DOHH2 (cell line): ENCODE measurements around the gene ZBTB16.

Experiments used
- H3F3A ChIP-seq: fragments of 200-600 bp; sonication (generic), shearing (Covaris generic); 2 replicates; pipeline ENCODE4 v1.6.0; 2016; ENCODE audit warnings: antibody characterized with exemption, mild to moderate bottlenecking; ENCODE audit not compliant: control insufficient read depth, insufficient read depth
- H3K27ac ChIP-seq: fragments of 200-600 bp; sonication (generic); 2 replicates; pipeline ENCODE4 v1.5.1; 2014; ENCODE audit warnings: low read depth, mild to moderate bottlenecking, low read length, moderate library complexity
- H3K27me3 ChIP-seq: fragments of 200-600 bp; sonication (generic); 2 replicates; pipeline ENCODE4 v1.6.1; 2014; ENCODE audit warnings: mild to moderate bottlenecking, low read length, mixed read lengths; ENCODE audit not compliant: control insufficient read depth
- H3K36me3 ChIP-seq: fragments of 200-600 bp; sonication (generic); 2 replicates; pipeline ENCODE4 v1.6.1; 2014; ENCODE audit warnings: mild to moderate bottlenecking, low read length, moderate library complexity, mixed read lengths; ENCODE audit not compliant: control insufficient read depth
- H3K4me1 ChIP-seq: fragments of 200-600 bp; sonication (generic); 2 replicates; pipeline ENCODE4 v1.6.1; 2014; ENCODE audit warnings: mild to moderate bottlenecking, low read length, mixed read lengths; ENCODE audit not compliant: control insufficient read depth
- H3K4me2 ChIP-seq: fragments of 200-600 bp; sonication (generic); 2 replicates; pipeline ENCODE4 v1.6.0; 2014; ENCODE audit warnings: mild to moderate bottlenecking, low read length, moderate library complexity
- H3K4me3 ChIP-seq: fragments of 200-600 bp; sonication (generic); 2 replicates; pipeline ENCODE4 v1.5.1; 2014; ENCODE audit warnings: mild to moderate bottlenecking, low read length, mixed read lengths
- H3K79me2 ChIP-seq: fragments of 200-600 bp; sonication (generic); 2 replicates; pipeline ENCODE4 v1.6.1; 2014; ENCODE audit warnings: mild to moderate bottlenecking, low read length, mixed read lengths; ENCODE audit not compliant: control insufficient read depth
- H3K9me2 ChIP-seq: fragments of 200-600 bp; sonication (generic); replicated peaks from 2 replicates; pipeline ENCODE4 v1.6.1; 2014; ENCODE audit warnings: mild to moderate bottlenecking, low read length, mixed read lengths; ENCODE audit not compliant: control insufficient read depth
- H3K9me3 ChIP-seq: fragments of 200-600 bp; sonication (generic); 2 replicates; pipeline ENCODE4 v1.6.1; 2014; ENCODE audit warnings: antibody characterized with exemption, low read length, mixed read lengths; ENCODE audit not compliant: control insufficient read depth, insufficient read depth
- H4K20me1 ChIP-seq: fragments of 200-600 bp; sonication (generic); 2 replicates; pipeline ENCODE4 v1.6.0; 2014; ENCODE audit warnings: low read depth, mild to moderate bottlenecking, antibody characterized with exemption, low read length, moderate library complexity; ENCODE audit not compliant: control insufficient read depth, insufficient read depth
- EZH2phosphoT487 ChIP-seq: fragments of 200-600 bp; sonication (generic); IDR thresholded peaks from 2 replicates; pipeline ENCODE4 v1.6.1; 2017; ENCODE audit warnings: borderline replicate concordance, mild to moderate bottlenecking, antibody characterized with exemption, low read length, moderate library complexity, mixed read lengths
- TF ChIP-seq, protein P1 (sequence below): fragments of 200-600 bp; sonication (generic); IDR thresholded peaks from one replicate; pipeline ENCODE4 v1.5.1; 2014; ENCODE audit warnings: antibody characterized with exemption, mild to moderate bottlenecking, low read depth, low read length; ENCODE audit not compliant: poor library complexity, severe bottlenecking

The ZBTB16 gene

GRCh38 chr11:114281388-114281956 lies 222.0 kb downstream of the ZBTB16 start:
- no peak overlapping the region for H3K4me2 ChIP-seq
- H3K27ac ChIP-seq = no peak overlapping the region
- no peaks in the 10 kb centered on the region for H4K20me1 ChIP-seq
- H3K9me3 ChIP-seq = no peaks in the 10 kb centered on the region
- H3K27me3 ChIP-seq = peaks cover 5% of the 10 kb centered on the region; the same call in 1 of the 2 replicates
- no peaks in the 10 kb centered on the region for H3K79me2 ChIP-seq
- H3K9me2 ChIP-seq = no peaks in the 10 kb centered on the region
- H3K36me3 ChIP-seq = no peaks in the 10 kb centered on the region
- H3K4me1 ChIP-seq = no peaks in the 10 kb centered on the region
- TF ChIP-seq, protein P1, sequence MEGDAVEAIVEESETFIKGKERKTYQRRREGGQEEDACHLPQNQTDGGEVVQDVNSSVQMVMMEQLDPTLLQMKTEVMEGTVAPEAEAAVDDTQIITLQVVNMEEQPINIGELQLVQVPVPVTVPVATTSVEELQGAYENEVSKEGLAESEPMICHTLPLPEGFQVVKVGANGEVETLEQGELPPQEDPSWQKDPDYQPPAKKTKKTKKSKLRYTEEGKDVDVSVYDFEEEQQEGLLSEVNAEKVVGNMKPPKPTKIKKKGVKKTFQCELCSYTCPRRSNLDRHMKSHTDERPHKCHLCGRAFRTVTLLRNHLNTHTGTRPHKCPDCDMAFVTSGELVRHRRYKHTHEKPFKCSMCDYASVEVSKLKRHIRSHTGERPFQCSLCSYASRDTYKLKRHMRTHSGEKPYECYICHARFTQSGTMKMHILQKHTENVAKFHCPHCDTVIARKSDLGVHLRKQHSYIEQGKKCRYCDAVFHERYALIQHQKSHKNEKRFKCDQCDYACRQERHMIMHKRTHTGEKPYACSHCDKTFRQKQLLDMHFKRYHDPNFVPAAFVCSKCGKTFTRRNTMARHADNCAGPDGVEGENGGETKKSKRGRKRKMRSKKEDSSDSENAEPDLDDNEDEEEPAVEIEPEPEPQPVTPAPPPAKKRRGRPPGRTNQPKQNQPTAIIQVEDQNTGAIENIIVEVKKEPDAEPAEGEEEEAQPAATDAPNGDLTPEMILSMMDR = no peak
- no peak for TF ChIP-seq EZH2phosphoT487
- no peak overlapping the region for H3K4me3 ChIP-seq
- no peaks in the 10 kb centered on the region for H3F3A ChIP-seq

DNA sequence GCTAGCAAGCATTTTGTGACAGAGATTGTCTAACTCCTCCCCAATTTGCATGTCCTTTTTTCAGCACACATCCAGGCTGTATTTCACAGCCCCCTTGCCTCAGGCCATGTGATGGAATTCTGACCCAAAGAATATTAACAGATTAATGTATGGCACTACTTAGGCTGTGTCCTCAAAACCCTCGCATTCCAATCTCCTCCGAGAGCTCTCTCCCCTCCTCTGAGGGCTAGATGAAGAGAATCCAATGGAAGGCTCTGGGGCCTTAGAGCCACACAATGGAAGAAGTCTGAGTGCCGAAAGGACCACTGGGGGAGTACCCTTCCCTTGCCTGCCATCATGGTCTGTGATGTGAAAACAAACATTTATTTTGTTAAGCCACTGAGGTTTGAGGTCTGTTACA lies 223.0 kb downstream of the ZBTB16 start:
- Histone ChIP-seq H4K20me1 (no peaks in the 10 kb centered on the region), H3K9me2 (no peaks in the 10 kb centered on the region), H3K4me3 (no peak overlapping the region), H3K9me3 (no peaks in the 10 kb centered on the region), H3K4me1 (no peaks in the 10 kb centered on the region), H3K4me2 (no peak overlapping the region), H3K27me3 (peaks cover 5% of the 10 kb centered on the region; the same call in 1 of the 2 replicates), H3K27ac (no peak overlapping the region), H3F3A (no peaks in the 10 kb centered on the region), H3K79me2 (no peaks in the 10 kb centered on the region), H3K36me3 (no peaks in the 10 kb centered on the region)
- TF ChIP-seq EZH2phosphoT487 = no peak
- TF ChIP-seq, protein P1 = no peak

DNA sequence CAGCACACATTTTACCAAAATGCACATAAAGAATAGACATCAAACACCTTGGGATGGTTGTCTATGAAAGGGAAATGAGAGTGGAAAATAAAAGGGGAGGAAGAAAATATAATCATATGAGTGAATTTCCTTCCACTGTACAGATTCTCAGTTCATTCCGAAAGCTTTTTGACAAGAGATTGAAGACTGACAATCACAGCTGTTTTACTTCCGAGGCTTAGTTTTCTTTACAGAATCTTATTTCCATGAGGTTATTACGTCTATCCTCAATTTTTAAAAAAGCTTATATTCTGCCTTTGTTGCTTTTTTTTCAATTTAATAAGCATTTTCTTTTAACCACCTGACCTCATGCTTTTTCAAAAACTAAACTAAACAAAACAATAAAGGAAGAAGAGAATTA lies 223.9 kb downstream of the ZBTB16 start:
- Histone ChIP-seq H4K20me1 (no peaks in the 10 kb centered on the region), H3K36me3 (no peaks in the 10 kb centered on the region), H3K27me3 (peaks cover 7% of the 10 kb centered on the region), H3K4me3 (no peak overlapping the region), H3K4me1 (no peaks in the 10 kb centered on the region), H3K9me3 (no peaks in the 10 kb centered on the region), H3K4me2 (no peak overlapping the region), H3K27ac (no peak overlapping the region), H3K9me2 (no peaks in the 10 kb centered on the region), H3F3A (no peaks in the 10 kb centered on the region), H3K79me2 (no peaks in the 10 kb centered on the region)
- TF ChIP-seq, protein P1 = no peak
- TF ChIP-seq EZH2phosphoT487 = no peak

GRCh38 chr11:114284021-114284420 lies 224.5 kb downstream of the ZBTB16 start:
- TF ChIP-seq, protein P1 = no peak
- no peak for TF ChIP-seq EZH2phosphoT487
- no peaks in the 10 kb centered on the region for H4K20me1 ChIP-seq

More at GRCh38 chr11:114284021-114284420, 224.5 kb downstream of the ZBTB16 start:
- no peaks in the 10 kb centered on the region for H3K79me2 ChIP-seq
- H3K36me3 ChIP-seq = no peaks in the 10 kb centered on the region
- peaks cover 13% of the 10 kb centered on the region for H3K27me3 ChIP-seq
- H3K4me2 ChIP-seq = no peak overlapping the region
- H3K9me3 ChIP-seq = no peaks in the 10 kb centered on the region
- no peaks in the 10 kb centered on the region for H3F3A ChIP-seq
- no peaks in the 10 kb centered on the region for H3K9me2 ChIP-seq
- H3K4me3 ChIP-seq = no peak overlapping the region
- H3K27ac ChIP-seq = no peak overlapping the region
- no peaks in the 10 kb centered on the region for H3K4me1 ChIP-seq
